Prostate gland (tissue), 2 donors: Measurements from ENCODE around the gene RARG.

Experiments used
- POLR2A ChIP-seq: fragments of 450-650 bp; IDR thresholded peaks from one replicate; pipeline ENCODE4 v1.6.1; 2016; ENCODE audit warnings: antibody characterized with exemption, mild to moderate bottlenecking
- POLR2AphosphoS5 ChIP-seq: sonication (generic); formaldehyde crosslinking; IDR thresholded peaks from one replicate; pipeline ENCODE4 v1.6.1; 2017; ENCODE audit warnings: antibody characterized with exemption
- TF ChIP-seq, protein P1 (sequence below), 4 experiments: fragments of 200-600 bp in 2 of 4; fragments of 450-650 bp in 2 of 4; sonication (generic) in 2 of 4; IDR thresholded peaks; 1 replicate in 3 of 4; 2 replicates in 1 of 4; pipeline ENCODE4 v1.5.1; 2016 to 2019; ENCODE audit warnings: antibody characterized with exemption in 4 of 4, mild to moderate bottlenecking in 2 of 4, moderate library complexity in 2 of 4

DNA sequence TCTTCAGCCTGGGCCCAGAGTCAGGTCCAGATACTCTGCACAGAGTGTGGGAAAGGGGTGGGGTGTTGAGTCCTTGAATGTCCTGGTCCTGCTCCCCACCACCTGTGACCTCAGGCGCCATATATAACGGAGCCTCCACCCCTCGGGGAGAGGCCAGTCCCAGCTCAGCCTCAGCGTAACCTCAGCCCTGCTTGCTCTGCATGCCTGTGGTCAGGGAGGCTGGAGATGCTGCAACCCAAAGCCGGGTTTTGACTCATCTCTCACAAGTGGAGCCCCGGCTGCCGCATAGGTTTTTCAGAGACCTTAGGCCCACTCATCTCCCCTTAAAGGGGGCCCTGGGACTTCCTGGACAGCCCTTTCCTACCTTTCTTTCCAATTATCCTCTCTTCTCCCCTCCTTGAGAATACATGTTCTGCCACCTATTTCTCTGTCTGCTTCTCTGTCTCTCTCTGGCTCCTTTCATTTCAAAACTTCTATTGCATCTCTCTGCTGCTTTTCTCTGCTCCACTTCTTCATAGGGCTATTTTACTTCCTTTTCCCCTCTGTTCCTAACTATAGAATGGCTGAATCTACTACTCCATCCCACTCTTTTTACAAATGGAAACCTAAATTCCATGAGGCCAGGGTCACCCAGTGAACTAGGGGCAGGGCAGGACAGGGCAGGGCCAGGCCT, 26.1 kb downstream of the RARG start:
- TF ChIP-seq, protein P1, sequence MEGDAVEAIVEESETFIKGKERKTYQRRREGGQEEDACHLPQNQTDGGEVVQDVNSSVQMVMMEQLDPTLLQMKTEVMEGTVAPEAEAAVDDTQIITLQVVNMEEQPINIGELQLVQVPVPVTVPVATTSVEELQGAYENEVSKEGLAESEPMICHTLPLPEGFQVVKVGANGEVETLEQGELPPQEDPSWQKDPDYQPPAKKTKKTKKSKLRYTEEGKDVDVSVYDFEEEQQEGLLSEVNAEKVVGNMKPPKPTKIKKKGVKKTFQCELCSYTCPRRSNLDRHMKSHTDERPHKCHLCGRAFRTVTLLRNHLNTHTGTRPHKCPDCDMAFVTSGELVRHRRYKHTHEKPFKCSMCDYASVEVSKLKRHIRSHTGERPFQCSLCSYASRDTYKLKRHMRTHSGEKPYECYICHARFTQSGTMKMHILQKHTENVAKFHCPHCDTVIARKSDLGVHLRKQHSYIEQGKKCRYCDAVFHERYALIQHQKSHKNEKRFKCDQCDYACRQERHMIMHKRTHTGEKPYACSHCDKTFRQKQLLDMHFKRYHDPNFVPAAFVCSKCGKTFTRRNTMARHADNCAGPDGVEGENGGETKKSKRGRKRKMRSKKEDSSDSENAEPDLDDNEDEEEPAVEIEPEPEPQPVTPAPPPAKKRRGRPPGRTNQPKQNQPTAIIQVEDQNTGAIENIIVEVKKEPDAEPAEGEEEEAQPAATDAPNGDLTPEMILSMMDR (IDR thresholded peaks at IDR 0.05): no peak
- TF ChIP-seq POLR2A (no peak), POLR2AphosphoS5 (no peak)
